ENCODE measurements around the gene ATP5ME.
"Not testable (repeated sequence)": the region's sequence is repeated elsewhere in the genome, so short reads cannot be mapped to it uniquely, and the experiment has no call there.

Gene ATP5ME

DNA sequence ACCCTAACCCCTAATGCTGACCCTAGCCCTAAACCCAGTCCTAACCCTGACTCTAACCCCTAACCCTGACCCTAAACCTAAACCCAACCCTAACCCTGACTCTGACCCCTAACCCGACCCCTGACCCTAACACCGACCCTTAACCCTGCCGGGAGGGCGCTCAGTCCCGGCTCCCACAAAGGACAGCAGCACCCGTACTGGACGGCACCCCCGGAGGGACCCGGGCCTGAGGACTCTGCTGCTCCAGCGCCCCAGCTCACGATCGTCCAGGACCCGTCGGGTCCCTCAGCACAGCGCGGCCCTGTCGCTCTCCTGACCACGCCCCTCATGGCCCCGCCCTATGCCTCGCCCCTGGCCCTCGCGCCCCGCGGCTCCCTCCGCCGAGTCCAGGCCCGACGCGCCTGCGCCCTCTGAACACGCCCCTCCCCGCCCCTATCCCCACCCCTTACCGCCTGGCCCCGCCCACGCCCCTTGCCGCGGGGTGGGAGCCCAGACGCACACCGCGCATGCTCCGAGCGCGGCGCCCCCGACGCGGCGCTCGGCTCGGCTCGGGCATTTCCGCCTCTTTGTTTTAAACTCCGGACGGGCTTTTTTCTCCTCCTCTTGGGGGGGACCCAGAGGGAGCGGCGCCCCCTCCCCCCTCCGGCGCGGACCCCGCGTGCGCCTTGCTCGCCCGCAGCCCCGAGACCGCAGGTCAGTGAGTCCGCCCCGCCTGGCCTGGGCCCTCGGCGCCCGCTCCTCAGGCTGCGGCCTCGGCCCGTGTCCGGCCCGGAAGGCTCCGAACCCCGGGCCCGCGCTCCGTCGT is 31.4 kb upstream of the ATP5ME start, which contains the start of gene PCGF3:
PCGF3 (plus strand) TSS at position 555 of the 805 bp plus-strand sequence. CDS start 27,849 bp downstream, outside the sequence.
- in situ Hi-C loops (cut with MboI; ENCODE audit: low sequenced_read_pairs): no loop called here

DNA sequence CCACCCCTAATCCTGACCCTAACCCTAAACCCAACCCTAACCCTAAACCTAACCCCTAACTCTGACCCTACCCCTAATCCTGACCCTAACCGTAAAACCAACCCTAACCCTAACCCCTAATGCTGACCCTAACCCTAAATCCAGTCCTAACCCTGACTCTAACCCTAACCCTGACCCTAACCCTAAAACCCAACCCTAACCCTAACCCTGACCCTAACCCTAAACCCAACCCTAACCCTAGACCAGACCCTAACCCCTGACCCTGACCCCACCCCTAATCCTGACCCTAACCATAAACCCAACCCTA is 30.8 kb upstream of the ATP5ME start:
- in situ Hi-C loops (cut with MboI; ENCODE audit: low sequenced_read_pairs): no loop called here

DNA sequence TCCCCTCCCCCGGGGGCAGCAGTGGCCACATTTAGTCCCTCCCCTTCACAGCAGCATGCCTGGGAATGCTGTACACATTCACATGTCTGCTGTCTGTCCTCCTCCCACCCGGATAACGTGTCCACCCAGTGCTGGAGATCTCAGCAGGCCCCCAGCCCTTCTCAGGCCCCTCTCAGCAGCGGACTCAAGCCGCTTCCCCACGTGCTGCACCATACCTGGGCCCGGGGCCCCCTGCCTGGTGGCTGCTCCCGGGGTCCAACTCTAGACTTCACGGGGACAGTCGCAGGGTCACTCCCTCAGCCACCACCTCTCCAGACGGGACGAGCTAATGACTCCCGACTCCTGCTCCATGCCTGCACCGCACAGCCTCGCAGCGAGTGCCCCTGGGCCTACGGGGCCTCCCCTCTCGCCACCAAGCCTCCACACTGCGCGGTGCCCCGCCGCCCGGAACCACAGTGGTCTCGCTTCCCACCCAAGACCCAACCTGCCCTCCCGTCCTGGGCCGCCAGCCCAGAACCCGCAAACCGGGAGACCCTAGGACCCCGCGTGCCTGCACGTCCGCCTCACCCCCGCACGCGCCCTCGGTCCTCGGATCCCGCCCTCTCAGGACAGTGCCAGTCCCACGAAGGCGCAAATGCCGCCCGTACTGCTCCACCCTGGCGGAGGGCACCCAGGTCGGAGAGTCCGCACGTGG is 30.3 kb upstream of the ATP5ME start:
- in situ Hi-C loops (cut with MboI; ENCODE audit: low sequenced_read_pairs): no loop called here

DNA sequence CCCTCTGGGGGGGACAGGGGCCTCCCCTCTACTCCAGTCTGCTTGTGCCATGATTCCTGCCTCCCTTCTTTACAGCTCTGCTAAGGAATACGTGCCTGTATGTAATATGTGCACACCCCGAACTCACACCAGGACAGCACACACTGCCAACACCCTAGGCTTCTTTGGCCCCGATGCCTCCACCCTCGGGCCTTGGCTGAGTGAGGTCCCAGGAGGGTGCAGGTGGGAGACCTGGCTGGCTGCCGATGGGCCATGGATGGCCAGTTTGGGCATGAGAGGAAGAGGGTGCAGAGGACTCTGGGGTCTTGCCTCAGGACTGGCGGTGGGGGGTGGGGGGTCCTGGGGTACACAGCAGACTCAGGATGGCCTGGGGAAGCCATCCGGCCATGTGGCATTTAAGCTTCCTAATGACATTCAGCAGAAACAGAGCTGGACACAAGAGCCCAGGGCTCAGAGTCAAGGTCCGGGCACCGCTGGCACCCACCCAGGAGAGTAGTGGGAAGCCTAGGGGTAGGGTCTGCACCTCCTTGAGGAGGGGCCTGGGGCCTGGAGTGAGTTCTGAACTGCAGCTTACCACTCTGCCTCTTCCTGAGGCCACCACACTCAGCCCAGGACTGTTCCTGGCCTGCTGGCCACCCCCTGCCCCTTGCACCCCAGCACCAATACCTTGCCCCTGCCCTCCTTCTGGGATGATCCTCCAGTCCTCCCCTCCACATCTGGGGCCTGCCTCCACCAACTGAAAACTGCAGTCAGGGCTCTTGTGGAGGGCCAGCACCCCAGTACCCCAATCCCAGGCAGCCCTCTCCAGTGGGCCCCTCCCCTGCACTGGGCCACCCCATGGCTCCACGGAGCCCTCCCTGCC is 29.5 kb upstream of the ATP5ME start:
- in situ Hi-C loops (cut with MboI; ENCODE audit: low sequenced_read_pairs): no loop called here

DNA sequence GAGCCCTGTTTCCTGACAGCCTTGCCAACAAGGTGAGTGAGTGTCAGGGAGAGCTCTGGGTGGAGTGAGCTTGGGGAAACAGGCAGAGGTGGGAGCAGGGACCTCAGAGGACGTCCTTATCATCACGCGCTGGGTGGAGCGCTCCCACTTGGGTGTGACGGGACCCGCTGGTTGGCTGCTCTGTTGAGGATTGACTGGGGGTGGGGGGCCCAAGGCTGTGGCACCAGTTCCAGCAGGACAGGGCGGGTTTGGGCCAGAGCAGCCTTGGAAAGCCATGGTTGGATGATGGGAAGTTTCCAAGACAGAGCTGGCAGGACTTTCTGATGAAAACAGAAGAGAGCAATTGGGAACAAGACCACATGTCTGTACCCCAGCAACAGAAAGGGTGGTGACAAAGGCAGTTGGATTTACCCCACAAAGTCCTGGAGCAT is 28.6 kb upstream of the ATP5ME start:
- in situ Hi-C loops (cut with MboI; ENCODE audit: low sequenced_read_pairs): no loop called here

DNA sequence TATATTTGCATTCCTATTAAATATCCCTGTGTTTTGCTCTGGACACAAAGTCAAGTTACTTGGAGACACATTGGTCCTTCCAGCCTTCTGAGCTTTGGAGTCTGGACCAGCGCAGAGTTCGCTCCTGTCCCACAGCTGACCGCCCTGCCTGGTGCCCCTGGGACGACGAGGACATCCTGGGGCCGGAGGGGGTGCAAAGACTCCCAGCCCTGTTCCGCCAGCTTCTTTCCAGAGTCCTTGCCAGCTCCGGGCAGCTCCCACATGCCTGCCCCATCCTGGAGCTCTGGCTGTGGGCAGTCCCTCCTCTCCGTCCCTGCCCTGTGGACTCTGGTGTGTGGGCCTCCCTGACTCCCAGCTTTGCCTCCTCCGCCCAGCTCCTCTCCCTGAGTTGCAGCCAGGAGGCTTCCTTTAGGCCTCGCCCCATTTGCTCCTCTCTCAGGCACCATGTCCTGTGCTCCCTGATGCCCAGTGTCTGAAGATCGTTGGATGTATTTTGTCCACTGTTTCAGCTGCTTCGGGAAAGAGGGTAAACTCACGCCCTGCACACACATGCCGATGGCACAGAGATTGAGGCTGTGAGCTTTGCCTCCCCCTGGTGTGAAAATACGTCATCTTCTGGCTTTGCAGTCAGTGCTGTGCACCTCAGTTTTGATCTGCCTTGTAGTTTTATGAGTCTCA is 26.6 kb upstream of the ATP5ME start:
- in situ Hi-C loops (cut with MboI; ENCODE audit: low sequenced_read_pairs): no loop called here

DNA sequence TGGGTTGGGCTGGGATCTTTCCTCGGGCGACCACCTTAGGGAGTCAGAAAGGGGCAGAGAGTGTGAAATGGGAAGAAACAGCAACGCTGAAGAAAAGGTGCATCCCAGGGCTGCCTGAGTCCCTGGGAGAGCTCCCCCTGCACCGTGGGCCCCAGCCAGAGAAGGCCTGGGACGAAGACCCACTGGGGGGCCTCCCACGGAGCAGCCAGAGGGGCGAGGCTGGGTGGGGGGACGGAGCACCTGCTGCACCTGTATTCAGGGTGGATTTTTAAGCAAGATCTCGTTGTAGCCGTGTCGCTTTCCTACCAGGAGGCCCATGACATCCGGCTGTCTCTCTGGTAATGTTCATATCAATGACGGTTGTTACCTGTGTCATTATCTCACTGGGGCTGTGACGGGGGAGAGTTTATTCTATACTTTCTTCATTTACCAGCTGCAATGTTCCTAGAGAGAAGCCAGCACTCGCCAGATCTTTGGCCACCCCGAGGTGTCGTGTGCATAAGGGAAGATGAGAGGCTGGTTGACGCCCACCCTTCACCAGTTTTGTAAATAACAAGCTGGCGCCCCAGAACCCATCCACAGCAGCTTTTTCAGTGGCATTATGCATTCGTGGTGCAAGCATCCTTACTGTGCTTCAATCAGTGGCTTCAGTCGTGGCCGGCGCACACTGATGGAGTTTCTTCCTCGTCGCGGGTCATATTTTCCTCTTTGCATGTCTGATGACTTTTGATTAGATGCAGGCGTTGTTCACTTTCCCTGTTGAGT is 25.9 kb upstream of the ATP5ME start:
- in situ Hi-C loops (cut with MboI; ENCODE audit: low sequenced_read_pairs): no loop called here

DNA sequence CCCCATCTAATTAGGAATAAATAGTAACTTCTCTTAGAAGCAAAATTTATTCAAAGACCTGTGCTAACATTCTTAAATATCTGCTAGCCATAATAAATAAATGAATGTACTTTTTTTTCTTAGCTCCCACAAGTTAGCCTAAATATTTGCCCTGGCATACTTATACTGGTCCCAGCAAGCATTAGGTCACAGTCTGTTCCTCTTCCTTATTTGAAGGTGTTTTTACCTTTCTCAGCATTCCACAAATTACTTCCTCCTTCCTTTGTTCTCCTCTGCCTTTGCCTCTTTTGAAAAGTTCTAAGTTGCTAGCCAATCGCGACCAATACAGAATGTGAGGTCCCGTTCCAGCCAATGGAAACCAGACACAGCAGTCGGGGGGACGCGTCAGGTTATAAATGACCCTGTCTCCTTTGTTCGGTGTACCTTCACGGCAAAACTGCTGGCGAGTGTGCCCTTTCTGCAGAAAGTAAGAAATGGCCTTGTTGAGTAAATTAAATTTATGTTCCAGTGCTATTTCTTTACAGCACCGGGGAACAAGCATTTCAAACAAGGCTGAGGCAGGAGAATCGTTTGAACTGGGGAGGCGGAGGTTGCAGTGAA is 20.4 kb upstream of the ATP5ME start:
- in situ Hi-C loops (cut with MboI; ENCODE audit: low sequenced_read_pairs): not testable (repeated sequence)

DNA sequence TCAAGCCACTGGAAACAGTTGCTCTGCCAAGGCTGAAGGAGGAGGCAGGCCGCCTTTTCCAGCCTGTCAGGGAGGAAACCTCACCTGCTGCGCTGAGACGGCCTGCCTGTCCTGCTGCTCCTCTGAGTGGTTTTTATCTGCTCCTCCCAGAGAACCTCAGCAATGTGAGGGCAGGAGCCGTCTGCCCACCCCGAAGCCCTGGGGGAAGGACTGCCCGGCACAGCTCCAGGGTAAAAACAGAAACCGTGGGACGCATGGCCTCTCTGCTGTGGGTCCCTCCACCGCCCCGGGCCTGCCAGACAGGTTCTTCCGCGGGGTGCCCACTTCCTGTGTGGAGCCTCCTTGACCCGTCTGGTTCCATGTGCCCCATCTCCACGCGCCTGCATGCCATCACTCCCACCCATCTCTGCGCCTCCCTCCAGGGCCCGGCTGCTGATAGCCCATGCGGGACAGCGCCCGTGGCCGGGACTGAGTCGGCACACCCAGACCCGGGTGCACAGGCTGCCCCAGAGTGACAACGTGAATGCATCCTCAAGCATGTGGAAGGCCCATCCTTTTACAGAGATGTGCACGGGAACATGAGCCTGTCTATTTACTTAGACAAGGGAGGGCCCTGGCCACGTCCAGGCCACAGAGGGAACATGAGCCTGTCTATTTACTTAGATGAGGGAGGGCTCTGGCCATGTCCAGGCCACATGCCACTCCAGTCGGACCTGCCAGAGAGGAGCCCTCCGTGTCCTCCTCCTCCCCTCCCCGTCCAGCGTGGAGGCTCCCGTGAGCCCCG is 18.9 kb upstream of the ATP5ME start:
- in situ Hi-C loops (cut with MboI; ENCODE audit: low sequenced_read_pairs): no loop called here

DNA sequence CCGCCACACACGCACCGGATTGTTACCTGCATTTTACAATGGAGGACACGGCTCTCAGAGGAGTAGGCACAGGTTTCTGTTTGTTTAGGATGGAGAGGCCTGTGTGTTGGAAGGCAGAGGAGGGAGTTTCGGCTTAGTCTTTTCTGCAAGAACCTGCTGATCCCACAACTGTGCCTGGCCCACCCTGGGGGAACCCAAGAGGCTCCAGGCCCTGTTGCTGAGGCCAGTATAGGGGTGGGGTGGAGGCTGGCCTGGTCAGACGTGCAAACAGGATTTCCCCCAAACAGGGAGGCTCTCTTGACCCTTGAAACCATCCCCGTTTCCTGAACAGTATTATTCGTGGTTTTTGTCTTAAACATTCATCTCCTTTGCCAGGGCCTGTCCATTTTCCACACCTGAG is 15.6 kb upstream of the ATP5ME start:
- in situ Hi-C loops (cut with MboI; ENCODE audit: low sequenced_read_pairs): no loop called here

DNA sequence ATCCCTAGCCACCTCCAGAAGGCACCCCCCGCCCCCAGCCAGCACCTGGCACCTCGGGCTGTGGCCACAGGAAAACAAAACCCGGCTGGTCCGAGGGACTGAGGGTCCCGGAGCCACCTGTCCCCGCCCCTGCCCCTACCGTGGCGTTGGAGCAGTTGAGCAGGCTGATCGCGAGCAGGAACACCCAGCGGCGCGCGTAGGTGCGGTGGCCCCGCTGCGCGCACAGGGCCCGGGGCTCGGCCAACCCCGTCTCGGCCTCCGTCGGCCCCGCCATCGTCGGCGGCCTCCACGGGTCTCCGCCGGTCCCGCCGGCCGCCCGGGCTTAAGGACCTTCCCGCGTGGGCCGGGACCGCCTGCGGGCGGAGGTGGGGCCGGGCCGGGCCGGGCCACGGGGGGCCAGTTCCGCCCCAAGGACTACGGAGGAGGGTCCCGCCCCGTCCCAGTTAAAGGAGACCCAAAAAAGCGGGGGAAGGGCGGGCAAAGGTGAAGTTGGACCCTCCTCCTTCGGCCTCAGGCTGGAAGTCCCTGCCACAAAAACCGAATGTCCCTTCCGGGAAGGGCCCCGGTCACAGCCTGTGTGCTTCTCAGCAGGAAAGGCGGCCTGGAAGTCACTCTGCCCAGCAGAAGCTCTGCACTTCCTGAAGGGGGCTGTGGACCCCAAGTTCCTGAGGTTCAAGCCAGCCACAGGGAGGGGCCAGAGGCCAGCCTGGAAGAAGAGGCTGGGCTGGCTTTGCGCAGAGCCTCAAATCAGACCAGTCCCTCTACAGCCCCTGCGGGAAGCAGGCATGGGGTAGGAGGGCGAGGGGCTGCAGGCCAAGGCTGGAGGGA is 15.0 kb upstream of the ATP5ME start, which contains the start of gene SLC49A3:
SLC49A3 (minus strand) TSS at position 298 of the 828 bp plus-strand sequence; CDS start at position 274, 24 bp downstream.
- in situ Hi-C loops (cut with MboI; ENCODE audit: low sequenced_read_pairs): no loop called here

DNA sequence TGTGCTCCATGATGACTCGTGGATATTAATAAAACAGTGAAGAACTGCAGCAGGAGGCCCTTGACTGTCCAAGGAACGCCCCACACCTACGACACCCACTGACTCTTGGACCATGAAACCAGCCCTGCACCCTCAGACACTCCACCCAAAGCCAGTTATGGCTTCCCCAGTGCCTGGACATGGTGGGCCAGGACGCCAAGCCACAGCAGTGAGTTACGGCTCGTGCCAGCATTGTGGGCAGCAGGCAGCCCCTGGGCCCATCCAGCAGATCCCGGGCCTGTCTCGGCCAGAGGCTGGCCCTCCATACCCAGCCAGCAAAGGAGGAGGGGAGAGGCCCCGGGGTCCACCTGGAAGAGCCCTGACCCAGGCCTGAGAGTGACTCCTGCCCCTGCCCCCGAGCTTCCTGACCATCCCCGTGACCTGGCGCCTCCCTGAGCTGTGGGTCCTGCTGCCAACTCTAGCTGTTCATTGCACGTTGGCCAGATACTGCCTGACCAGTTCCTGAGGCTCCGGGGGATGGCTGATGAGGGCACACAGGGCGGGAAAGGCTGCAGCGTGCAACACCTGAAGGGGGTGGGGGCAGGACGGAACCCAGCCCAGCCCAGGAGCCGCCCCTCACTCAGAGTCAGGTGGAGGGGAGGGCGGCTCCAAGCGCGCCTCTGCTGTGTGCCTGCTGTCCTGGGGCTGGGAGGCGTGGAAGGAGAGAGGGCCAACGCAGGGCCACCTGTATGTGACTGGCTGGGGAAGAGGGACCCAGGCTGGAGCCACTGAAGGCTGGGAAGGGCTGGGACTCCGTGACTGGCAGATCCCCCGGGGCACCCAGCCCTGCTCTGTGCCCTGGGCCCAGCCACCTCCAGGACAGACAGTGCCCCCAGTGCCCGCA is 14.1 kb upstream of the ATP5ME start:
- in situ Hi-C loops (cut with MboI; ENCODE audit: low sequenced_read_pairs): no loop called here

DNA sequence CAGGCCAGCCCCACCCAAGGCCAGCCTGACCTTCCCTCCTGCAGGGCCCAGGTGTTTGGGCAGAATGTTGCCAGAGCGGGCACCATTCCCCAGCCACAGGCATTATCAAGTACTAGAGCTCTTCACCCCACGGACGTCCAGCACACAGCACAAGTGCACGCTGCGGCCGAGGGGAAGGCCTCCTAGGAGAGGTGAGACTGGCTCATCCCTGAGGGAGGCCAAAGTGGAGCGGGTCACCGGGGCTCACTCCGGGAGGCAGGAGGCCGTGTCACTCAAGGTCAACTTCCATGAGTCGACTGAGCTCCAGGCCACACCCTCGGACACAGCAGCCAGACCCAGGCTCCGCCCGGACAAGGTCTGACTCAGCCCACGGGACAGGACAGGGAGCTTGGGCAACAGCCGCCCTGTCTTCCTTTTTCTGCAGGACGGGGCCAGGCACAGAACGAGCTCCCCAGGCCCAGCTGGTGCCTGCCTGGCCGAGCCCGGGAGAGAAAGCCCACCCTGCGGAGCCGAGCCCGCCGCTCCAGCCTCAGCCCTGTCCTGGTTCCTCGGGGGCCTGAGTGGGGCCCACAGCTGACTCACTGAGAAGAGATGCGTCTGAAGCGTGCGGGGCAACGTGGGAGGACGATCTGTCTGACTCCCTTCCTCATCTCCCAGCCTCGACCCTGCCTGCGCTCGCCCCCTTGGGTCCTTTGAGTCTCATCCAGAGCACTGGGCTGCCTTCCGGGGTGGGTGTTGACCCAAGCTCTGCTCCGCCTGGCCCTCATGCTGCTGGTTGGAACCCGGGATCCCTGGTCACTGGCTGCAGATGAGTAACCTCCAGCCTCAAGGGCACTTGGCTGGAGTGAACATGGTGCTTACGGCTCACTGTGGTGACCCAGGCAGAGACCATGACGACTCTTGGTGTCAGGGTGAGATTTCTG is 13.2 kb upstream of the ATP5ME start:
- in situ Hi-C loops (cut with MboI; ENCODE audit: low sequenced_read_pairs): no loop called here

DNA sequence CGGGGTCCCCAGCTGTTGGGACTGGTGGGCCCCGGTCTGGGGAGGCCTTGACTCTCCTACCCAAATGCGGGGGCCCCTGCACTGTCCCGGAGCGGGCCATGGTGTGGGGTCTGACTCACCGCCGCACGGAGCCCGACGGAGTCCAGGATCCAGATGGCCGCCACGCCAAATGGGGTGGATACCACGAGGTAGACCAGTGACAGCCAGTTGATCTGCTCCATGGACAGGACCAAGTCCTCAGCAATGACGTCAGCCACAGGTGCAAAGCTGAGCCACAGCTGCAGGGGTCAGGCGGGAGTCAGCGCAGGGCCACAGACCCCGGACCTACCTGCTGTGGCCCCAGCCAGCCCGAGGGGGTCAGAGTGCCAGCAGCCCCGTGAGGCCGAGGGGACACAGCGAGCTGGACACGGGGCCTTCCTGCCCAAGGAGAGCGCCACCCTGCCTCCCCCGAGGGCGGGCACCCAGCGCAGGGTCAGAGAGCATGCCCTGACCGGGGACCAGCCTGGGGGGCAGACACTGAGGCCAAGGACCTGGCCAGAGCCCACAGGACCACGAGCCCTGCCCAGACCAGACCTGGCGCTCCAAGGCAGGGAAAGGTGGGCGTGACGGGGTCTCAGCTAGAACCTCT is 12.5 kb upstream of the ATP5ME start:
- in situ Hi-C loops (cut with MboI; ENCODE audit: low sequenced_read_pairs): no loop called here

DNA sequence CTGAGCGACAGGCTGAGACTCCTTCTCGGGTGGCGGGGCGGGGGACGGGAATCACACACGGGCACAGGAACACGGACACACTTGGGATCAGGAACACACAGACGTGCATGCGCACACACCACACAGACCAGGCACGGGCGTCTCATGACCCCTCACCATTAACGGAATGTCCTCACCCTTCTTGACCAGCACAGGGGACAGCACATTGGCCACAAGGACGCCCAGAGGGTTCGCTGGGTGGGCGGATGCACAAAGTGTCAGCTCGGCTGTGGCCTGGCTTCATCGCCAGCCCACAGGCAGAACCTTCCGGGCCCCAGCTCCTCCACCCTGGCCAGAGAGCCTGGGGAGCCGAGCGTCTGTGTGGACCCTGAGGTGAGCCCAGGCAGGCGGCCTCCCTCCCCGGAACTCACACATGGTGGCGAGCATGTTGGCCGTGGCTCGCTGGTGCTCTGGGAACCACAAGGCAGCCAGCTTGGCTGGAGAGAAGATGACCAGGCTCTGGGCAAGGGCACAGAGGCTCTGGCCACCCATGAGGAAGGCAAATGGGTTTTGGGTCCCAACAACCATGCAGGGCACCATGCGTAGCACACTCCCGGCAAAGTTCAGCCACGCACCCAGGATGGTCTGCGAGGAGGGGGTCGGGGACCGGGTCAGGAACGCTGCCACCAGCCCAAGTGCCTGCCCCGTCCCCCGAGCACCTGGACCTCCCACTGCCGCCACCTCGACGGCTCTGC is 11.8 kb upstream of the ATP5ME start:
- in situ Hi-C loops (cut with MboI; ENCODE audit: low sequenced_read_pairs): no loop called here

Measured in HL-60/S4 treated with retinoic acid at 250 ng/mL for 4 days and 3 days (cell line).